ENCODE measurements around the gene MGAT1. TPM values are rescaled to one million over a fixed set of nuclear protein-coding genes. Genes with fewer than 3 reads are reported as not detected.

MGAT1 gene
- total RNA-seq, 1 experiment from 2014 or later, result 104 TPM

DNA sequence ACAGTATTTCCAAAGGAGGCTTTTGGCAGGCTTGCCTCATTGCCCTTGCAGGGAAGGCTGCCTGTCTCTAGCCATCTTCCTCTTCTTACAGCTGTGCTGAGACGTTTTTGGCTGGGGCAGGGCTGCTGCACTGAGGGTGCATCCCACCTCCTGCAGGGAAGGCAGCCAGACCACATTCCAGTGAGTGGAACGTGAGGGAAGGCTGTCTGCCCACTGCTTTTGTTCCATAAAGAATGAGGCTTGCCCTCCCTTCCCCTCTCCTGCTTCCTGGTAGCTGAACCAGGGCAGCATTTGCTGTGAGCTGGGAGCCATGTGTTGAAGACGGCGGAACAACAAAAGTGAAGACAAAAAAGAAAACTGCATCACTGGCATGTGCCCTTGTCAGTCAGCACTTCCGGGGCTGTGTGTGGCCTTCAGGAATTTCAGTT lies 16.8 kb downstream of the MGAT1 start:
- H3K27ac ChIP-seq (ENCODE audit: low read length), result 0 out of 2 replicates have a peak overlapping the region, but pooled peaks have one; percentile 1
- peaks cover 4% of the 10 kb centered on the region; the same call in 1 of the 2 replicates for H3K36me3 ChIP-seq (ENCODE audit: low read depth, low read length)
- peak; percentile 53 for ATAC-seq
- TF ChIP-seq EZH2phosphoT487 (IDR thresholded peaks at IDR 0.05; ENCODE audit: borderline replicate concordance, low read length) (no peak), EZH2 (IDR thresholded peaks at IDR 0.05; ENCODE audit: low read length, unreplicated experiment) (no peak)
- TF ChIP-seq, protein P1, sequence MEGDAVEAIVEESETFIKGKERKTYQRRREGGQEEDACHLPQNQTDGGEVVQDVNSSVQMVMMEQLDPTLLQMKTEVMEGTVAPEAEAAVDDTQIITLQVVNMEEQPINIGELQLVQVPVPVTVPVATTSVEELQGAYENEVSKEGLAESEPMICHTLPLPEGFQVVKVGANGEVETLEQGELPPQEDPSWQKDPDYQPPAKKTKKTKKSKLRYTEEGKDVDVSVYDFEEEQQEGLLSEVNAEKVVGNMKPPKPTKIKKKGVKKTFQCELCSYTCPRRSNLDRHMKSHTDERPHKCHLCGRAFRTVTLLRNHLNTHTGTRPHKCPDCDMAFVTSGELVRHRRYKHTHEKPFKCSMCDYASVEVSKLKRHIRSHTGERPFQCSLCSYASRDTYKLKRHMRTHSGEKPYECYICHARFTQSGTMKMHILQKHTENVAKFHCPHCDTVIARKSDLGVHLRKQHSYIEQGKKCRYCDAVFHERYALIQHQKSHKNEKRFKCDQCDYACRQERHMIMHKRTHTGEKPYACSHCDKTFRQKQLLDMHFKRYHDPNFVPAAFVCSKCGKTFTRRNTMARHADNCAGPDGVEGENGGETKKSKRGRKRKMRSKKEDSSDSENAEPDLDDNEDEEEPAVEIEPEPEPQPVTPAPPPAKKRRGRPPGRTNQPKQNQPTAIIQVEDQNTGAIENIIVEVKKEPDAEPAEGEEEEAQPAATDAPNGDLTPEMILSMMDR (conservative IDR thresholded peaks at IDR 0.05; ENCODE audit: low read depth, low read length), result no peak
- H2AFZ ChIP-seq (ENCODE audit: low read length), result no peak overlapping the region
- no peak overlapping the region for H3K4me3 ChIP-seq (ENCODE audit: low read length)
- ChIA-PET POLR2A (ENCODE audit: unreplicated experiment) (no interaction called here), CTCF (interaction anchor here (0.6 kb wide), 1 partner anchor 67 kb away, joined by 3 read pairs; no protein-coding TSS in a partner anchor)
- H3K79me2 ChIP-seq (ENCODE audit: low read length), result peaks cover 6% of the 10 kb centered on the region; the same call in 1 of the 2 replicates
- no peaks in the 10 kb centered on the region for H3K9me3 ChIP-seq (ENCODE audit: low read length)
- H3F3A ChIP-seq (ENCODE audit: low read length, unreplicated experiment), result peaks cover 5% of the 10 kb centered on the region
- peaks cover 20% of the 10 kb centered on the region for H3K4me1 ChIP-seq (ENCODE audit: insufficient read depth, low read length)
- H3K27me3 ChIP-seq (ENCODE audit: low read length), result no peaks in the 10 kb centered on the region
- no peaks in the 10 kb centered on the region for H4K20me1 ChIP-seq (ENCODE audit: low read length)
- no TSS peak for BruUV-seq (replicated peaks)
- intact Hi-C loops (cut with micrococcal nuclease), result loop anchor here (1.0 kb wide), 2 partner anchors 16 to 40 kb away; partner anchors contain the start of gene MGAT1
- H3K9ac ChIP-seq (ENCODE audit: low read length), result no peak overlapping the region
- peak; percentile 76 for DNase-seq
- no peaks in the 10 kb centered on the region for H3K9me2 ChIP-seq (replicated peaks; ENCODE audit: low read length)
- H3K4me2 ChIP-seq (ENCODE audit: low read length), result peak overlapping the region; percentile 33

DNA sequence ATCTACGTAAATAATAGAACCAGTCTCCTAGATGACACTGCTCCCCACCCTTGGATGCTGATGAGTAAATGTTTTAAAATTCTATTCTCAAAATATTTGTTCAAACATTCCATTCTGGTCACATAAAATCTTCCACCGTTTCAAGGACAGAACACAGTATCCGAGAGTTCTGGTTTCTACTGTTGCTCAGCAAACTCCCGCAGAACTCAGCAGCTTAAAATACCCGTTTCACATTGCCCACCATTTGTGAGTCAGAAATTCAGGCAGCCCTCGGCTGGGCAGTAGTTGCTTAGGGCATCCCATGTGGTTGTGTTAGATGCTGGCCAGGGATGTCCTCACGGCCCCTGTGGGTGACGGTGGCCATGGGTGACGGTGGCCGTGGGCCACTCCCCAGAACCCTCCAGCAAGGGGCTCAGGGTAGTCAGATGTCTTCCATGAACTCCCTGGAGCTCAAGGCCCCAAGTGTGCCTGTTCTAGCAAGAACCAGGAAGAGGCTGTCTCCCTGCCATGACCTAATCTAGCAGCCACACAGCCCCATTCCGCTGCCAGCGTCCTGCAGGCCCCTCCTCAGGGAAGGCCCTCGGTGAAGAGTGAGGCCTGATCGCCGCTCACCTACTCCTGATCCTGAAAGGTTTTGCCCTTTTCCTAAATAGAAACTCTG lies 17.4 kb downstream of the MGAT1 start:
- Histone ChIP-seq H3K4me3 (ENCODE audit: low read length) (no peak overlapping the region), H3K9me3 (ENCODE audit: low read length) (no peaks in the 10 kb centered on the region), H3K9ac (ENCODE audit: low read length) (no peak overlapping the region), H3F3A (ENCODE audit: low read length, unreplicated experiment) (peaks cover 5% of the 10 kb centered on the region), H3K79me2 (ENCODE audit: low read length) (0 out of 2 replicates have a peak, but pooled peaks cover under 1% of the 10 kb centered on the region), H3K36me3 (ENCODE audit: low read depth, low read length) (no peaks in the 10 kb centered on the region; the same call in 1 of the 2 replicates), H4K20me1 (ENCODE audit: low read length) (no peaks in the 10 kb centered on the region), H3K9me2 (replicated peaks; ENCODE audit: low read length) (no peaks in the 10 kb centered on the region), H3K27ac (ENCODE audit: low read length) (0 out of 2 replicates have a peak overlapping the region, but pooled peaks have one; percentile 1), H2AFZ (ENCODE audit: low read length) (peak overlapping the region; percentile 8; the same call in 1 of the 2 replicates), H3K4me2 (ENCODE audit: low read length) (peak overlapping the region; percentile 33), H3K27me3 (ENCODE audit: low read length) (no peaks in the 10 kb centered on the region), H3K4me1 (ENCODE audit: insufficient read depth, low read length) (peaks cover 20% of the 10 kb centered on the region)
- no TSS peak for BruUV-seq (replicated peaks)
- POLR2A ChIA-PET (ENCODE audit: unreplicated experiment), result interaction anchor here (0.5 to 0.7 kb wide), 2 partner anchors 91 to 128 kb away, joined by 3 read pairs; no protein-coding TSS in a partner anchor
- intact Hi-C loops (cut with micrococcal nuclease), result loop anchor here (1.0 kb wide), 2 partner anchors 17 to 41 kb away; partner anchors contain the start of gene MGAT1
- ATAC-seq (peak; percentile 56), DNase-seq (peak; percentile 68)
- CTCF ChIA-PET, result interaction anchor here (1.0 to 1.3 kb wide), 4 partner anchors 14 to 387 kb away, joined by 3 to 5 read pairs (median 4); no protein-coding TSS in a partner anchor
- TF ChIP-seq EZH2 (IDR thresholded peaks at IDR 0.05; ENCODE audit: low read length, unreplicated experiment) (no peak), EZH2phosphoT487 (IDR thresholded peaks at IDR 0.05; ENCODE audit: borderline replicate concordance, low read length) (no peak)
- TF ChIP-seq, protein P1 (conservative IDR thresholded peaks at IDR 0.05; ENCODE audit: low read depth, low read length), result no peak

Measured in PC-3 (cell line).